Fibroblast of pulmonary artery (primary cell): ENCODE results near the gene OR52J3.
"Not testable (repeated sequence)": the region's sequence is repeated elsewhere in the genome, so short reads cannot be mapped to it uniquely, and the experiment has no call there.

Experiments used
- DNase-seq: peaks from one replicate; pipeline ENCODE4 v3.0.0-alpha.2; 2010; ENCODE audit warnings: low read depth
- H3K4me3 ChIP-seq: replicated peaks from 2 replicates; pipeline ENCODE4 v1.5.1; 2011; ENCODE audit warnings: low read depth, mild to moderate bottlenecking, control low read depth, low read length, moderate library complexity
- CTCF ChIP-seq: IDR thresholded peaks from 2 replicates; pipeline ENCODE4 v1.5.1; 2011; ENCODE audit warnings: mild to moderate bottlenecking, control low read depth, low read length, inconsistent platforms; ENCODE audit errors: missing control alignments

OR52J3 gene

GRCh38 chr11:5037926-5038325 is 8.4 kb upstream of the OR52J3 start:
- no peak overlapping the region for H3K4me3 ChIP-seq
- no peak for TF ChIP-seq CTCF

GRCh38 chr11:5038341-5038740 is 8.0 kb upstream of the OR52J3 start:
- TF ChIP-seq CTCF: no peak
- no peak overlapping the region for H3K4me3 ChIP-seq
- no peak for DNase-seq

More at GRCh38 chr11:5037926-5038325, 8.4 kb upstream of the OR52J3 start:
- DNase-seq: no peak

- no peak for TF ChIP-seq CTCF
- no peak overlapping the region for H3K4me3 ChIP-seq
- DNase-seq: no peak
Measured at GRCh38 chr11:5040876-5041275, 5.5 kb upstream of the OR52J3 start.

GRCh38 chr11:5042091-5042490 is 4.2 kb upstream of the OR52J3 start:
- DNase-seq: no peak
- H3K4me3 ChIP-seq: no peak overlapping the region
- TF ChIP-seq CTCF: no peak

GRCh38 chr11:5043380-5043779 is 2.9 kb upstream of the OR52J3 start:
- TF ChIP-seq CTCF: no peak
- no peak overlapping the region for H3K4me3 ChIP-seq
- peak; percentile 14 for DNase-seq

GRCh38 chr11:5046754-5047330 is 516 bp downstream of the OR52J3 start:
- no peak for TF ChIP-seq CTCF
- DNase-seq: no peak
- no peak overlapping the region for H3K4me3 ChIP-seq

GRCh38 chr11:5058679-5059078 is 12.4 kb downstream of the OR52J3 start:
- DNase-seq, H3K4me3 ChIP-seq: not testable (repeated sequence)

- DNase-seq: no peak
- H3K4me3 ChIP-seq: no peak within 1 kb of the TSS
- no peak for TF ChIP-seq CTCF
Measured at GRCh38 chr11:5059391-5059790, 13.1 kb downstream of the OR52J3 start, which contains the start of gene OR52E2. TSS of gene OR52E2 (minus strand) at chr11:5059627. CDS start at chr11:5059627, 0 bp downstream.
